OCI-LY1 (cell line): Measurements from ENCODE around the gene LRP8.

ENCODE experiments used
- H2AFZ ChIP-seq: fragments of 200-600 bp; sonication (generic), shearing (Covaris generic); 2 replicates; pipeline ENCODE4 v1.6.0; 2014; ENCODE audit warnings: antibody characterized with exemption, mild to moderate bottlenecking, low read length
- H3F3A ChIP-seq: fragments of 200-600 bp; sonication (generic), shearing (Covaris generic); 2 replicates; pipeline ENCODE4 v1.6.0; 2014; ENCODE audit warnings: mild to moderate bottlenecking, antibody characterized with exemption, low read length, moderate library complexity; ENCODE audit not compliant: insufficient read depth
- H3K27ac ChIP-seq: fragments of 200-600 bp; sonication (generic); 2 replicates; pipeline ENCODE4 v1.5.1; 2014; ENCODE audit warnings: low read length, mixed run types, mild to moderate bottlenecking, low read depth; ENCODE audit not compliant: poor library complexity, severe bottlenecking
- H3K27me3 ChIP-seq: fragments of 200-600 bp; sonication (generic); 2 replicates; pipeline ENCODE4 v1.6.0; 2014; ENCODE audit warnings: antibody characterized with exemption, mild to moderate bottlenecking, low read length, moderate library complexity; ENCODE audit not compliant: insufficient read depth
- H3K36me3 ChIP-seq: fragments of 200-600 bp; sonication (generic); 2 replicates; pipeline ENCODE4 v1.6.1; 2014; ENCODE audit warnings: mild to moderate bottlenecking, antibody characterized with exemption, low read length, moderate library complexity, mixed read lengths; ENCODE audit not compliant: insufficient read depth
- H3K4me1 ChIP-seq: fragments of 200-600 bp; sonication (generic); 2 replicates; pipeline ENCODE4 v1.5.1; 2014; ENCODE audit warnings: mild to moderate bottlenecking, low read length, moderate library complexity; ENCODE audit not compliant: insufficient read depth, severe bottlenecking
- H3K4me2 ChIP-seq: fragments of 200-600 bp; sonication (generic), shearing (Covaris generic); 2 replicates; pipeline ENCODE4 v1.6.1; 2014; ENCODE audit warnings: low read length
- H3K4me3 ChIP-seq: fragments of 200-600 bp; sonication (generic); 2 replicates; pipeline ENCODE4 v1.5.1; 2014; ENCODE audit warnings: low read length, low read depth, mild to moderate bottlenecking, mixed read lengths; ENCODE audit not compliant: poor library complexity, severe bottlenecking
- H3K79me2 ChIP-seq: fragments of 200-600 bp; shearing (Covaris generic); 2 replicates; pipeline ENCODE4 v1.6.1; 2016; ENCODE audit warnings: mixed run types, low read length, mixed read lengths; ENCODE audit not compliant: insufficient read depth
- H3K9ac ChIP-seq: fragments of 200-600 bp; sonication (generic), shearing (Covaris generic); 2 replicates; pipeline ENCODE4 v1.6.1; 2014; ENCODE audit warnings: mild to moderate bottlenecking, low read length, mixed read lengths
- H3K9me2 ChIP-seq: fragments of 200-600 bp; sonication (generic), shearing (Covaris generic); 2 replicates; pipeline ENCODE4 v1.6.1; 2014; ENCODE audit warnings: low read depth, mild to moderate bottlenecking, low read length, mixed read lengths
- H3K9me3 ChIP-seq: fragments of 200-600 bp; shearing (Covaris generic); 2 replicates; pipeline ENCODE4 v1.6.1; 2014; ENCODE audit warnings: low read length, mixed read lengths
- H4K20me1 ChIP-seq: fragments of 200-600 bp; sonication (generic), shearing (Covaris generic); 2 replicates; pipeline ENCODE4 v1.6.0; 2016; ENCODE audit warnings: mild to moderate bottlenecking, low read length; ENCODE audit not compliant: insufficient read depth
- EZH2 ChIP-seq: fragments of 200-600 bp; sonication (generic), shearing (Covaris generic); IDR thresholded peaks from 2 replicates; pipeline ENCODE4 v1.8.0; 2017; ENCODE audit warnings: borderline replicate concordance, mixed run types, mild to moderate bottlenecking, antibody characterized with exemption, low read length, moderate library complexity, mixed read lengths
- TF ChIP-seq, protein P1 (sequence below): fragments of 200-600 bp; sonication (generic), shearing (Covaris generic); IDR thresholded peaks from 2 replicates; pipeline ENCODE4 v1.5.1; 2017; ENCODE audit warnings: mild to moderate bottlenecking, antibody characterized with exemption, low read length, moderate library complexity, mixed read lengths

Gene LRP8

DNA sequence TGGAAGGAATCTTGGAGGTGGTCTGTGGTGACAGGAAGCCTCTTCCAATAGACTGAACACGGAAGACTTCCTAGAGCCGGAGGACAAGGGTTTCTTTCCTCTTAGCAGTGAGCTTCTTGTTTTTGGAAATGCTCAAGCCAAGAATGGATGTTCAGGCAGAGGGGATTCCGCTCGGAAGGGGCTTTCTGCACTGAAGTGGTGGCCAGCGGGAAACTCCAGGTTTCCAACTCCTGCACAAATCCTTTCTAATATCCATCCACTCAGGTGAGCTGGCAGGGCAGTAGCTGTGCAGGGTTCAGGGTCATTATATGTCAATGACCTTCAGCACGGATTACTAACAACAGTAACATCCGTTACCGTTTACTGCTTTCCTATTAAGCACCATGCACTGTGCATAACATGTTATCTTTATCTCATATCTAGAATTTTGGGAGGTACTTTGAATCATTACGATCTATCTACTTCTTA is 131.8 kb downstream of the LRP8 start:
- Histone ChIP-seq H3K9me2 (no peaks in the 10 kb centered on the region), H3K9me3 (no peaks in the 10 kb centered on the region), H3K79me2 (0 out of 2 replicates have a peak, but pooled peaks cover 3% of the 10 kb centered on the region), H3K36me3 (no peaks in the 10 kb centered on the region), H3F3A (0 out of 2 replicates have a peak, but pooled peaks cover 5% of the 10 kb centered on the region), H3K4me2 (peak overlapping the region; percentile 81), H3K27ac (no peak overlapping the region), H2AFZ (peak overlapping the region; percentile 45; the same call in 1 of the 2 replicates), H3K4me1 (peaks cover 22% of the 10 kb centered on the region), H3K4me3 (peak overlapping the region; percentile 87), H3K27me3 (no peaks in the 10 kb centered on the region), H3K9ac (peak overlapping the region; percentile 97), H4K20me1 (no peaks in the 10 kb centered on the region)
- TF ChIP-seq, protein P1, sequence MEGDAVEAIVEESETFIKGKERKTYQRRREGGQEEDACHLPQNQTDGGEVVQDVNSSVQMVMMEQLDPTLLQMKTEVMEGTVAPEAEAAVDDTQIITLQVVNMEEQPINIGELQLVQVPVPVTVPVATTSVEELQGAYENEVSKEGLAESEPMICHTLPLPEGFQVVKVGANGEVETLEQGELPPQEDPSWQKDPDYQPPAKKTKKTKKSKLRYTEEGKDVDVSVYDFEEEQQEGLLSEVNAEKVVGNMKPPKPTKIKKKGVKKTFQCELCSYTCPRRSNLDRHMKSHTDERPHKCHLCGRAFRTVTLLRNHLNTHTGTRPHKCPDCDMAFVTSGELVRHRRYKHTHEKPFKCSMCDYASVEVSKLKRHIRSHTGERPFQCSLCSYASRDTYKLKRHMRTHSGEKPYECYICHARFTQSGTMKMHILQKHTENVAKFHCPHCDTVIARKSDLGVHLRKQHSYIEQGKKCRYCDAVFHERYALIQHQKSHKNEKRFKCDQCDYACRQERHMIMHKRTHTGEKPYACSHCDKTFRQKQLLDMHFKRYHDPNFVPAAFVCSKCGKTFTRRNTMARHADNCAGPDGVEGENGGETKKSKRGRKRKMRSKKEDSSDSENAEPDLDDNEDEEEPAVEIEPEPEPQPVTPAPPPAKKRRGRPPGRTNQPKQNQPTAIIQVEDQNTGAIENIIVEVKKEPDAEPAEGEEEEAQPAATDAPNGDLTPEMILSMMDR: no peak
- no peak for TF ChIP-seq EZH2

DNA sequence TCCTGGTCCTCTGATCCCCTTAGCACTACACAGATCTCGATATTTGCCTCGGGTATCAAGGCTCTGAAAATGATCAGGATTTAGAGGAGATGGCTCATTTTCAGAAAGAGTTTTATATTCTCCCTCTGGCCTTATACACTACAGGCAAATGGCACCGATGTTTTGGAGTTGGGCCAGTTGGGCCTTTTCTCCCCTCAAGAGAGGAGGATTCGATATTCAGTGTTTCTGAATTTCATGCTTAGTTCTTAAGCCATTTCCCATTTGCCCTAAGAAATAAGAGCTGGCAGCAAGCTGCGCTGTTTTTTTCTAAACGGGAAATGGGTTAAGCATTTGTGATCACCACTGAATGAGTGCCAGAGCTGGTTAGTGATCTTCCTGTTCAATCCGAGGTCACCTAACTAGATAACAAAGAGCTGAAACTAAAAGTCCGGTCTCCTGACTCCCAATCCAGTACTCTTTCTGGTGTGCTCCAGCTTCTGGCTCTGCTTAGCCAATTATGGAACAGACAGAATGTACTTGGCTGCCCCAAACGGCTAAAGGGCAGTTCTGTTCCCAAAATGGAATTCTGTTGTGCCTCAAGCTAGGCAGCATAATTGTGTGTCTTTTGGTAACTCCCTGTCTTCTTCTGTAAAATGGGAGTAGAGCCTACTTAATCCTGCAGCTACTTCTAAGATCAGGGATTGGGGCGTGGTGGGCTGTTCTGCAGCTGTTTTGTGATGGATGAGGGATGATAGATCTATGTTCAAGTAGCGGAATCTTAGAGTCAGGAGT is 132.4 kb downstream of the LRP8 start:
- H2AFZ ChIP-seq: no peak overlapping the region

More for the DNA sequence above, 132.4 kb downstream of the LRP8 start:
- Histone ChIP-seq H3K9me2 (no peaks in the 10 kb centered on the region), H3K4me2 (no peak overlapping the region), H3K4me3 (no peak overlapping the region), H3K9ac (no peak overlapping the region), H3F3A (0 out of 2 replicates have a peak, but pooled peaks cover 5% of the 10 kb centered on the region), H3K27me3 (no peaks in the 10 kb centered on the region), H3K36me3 (no peaks in the 10 kb centered on the region), H3K27ac (no peak overlapping the region), H4K20me1 (no peaks in the 10 kb centered on the region), H3K4me1 (peaks cover 22% of the 10 kb centered on the region), H3K9me3 (no peaks in the 10 kb centered on the region), H3K79me2 (0 out of 2 replicates have a peak, but pooled peaks cover 3% of the 10 kb centered on the region)
- no peak for TF ChIP-seq EZH2
- TF ChIP-seq, protein P1: no peak
